ENCODE measurements around the gene FER.
"Not testable (repeated sequence)": the region's sequence is repeated elsewhere in the genome, so short reads cannot be mapped to it uniquely, and the experiment has no call there.

FER gene

GRCh38 chr5:108989761-108990392 lies 242.2 kb downstream of the FER start:
- H3K27me3 ChIP-seq (ENCODE audit: control insufficient read depth, insufficient read depth, low read length, poor library complexity, severe bottlenecking): no peaks in the 10 kb centered on the region
- no peaks in the 10 kb centered on the region for H3K4me1 ChIP-seq (ENCODE audit: control insufficient read depth, insufficient read depth, low read length)
- WGBS, 2 experiments: no CpG with 5 or more reads among the region's 1 CpG
- no peak overlapping the region for H3K27ac ChIP-seq (ENCODE audit: insufficient read depth, low read depth, low read length, poor library complexity, severe bottlenecking)
- no peaks in the 10 kb centered on the region for H3K36me3 ChIP-seq (ENCODE audit: control insufficient read depth, insufficient read depth, low read length)
- no peak overlapping the region for H3K4me3 ChIP-seq (ENCODE audit: insufficient read depth, low read depth, low read length)
- H3K9me3 ChIP-seq (ENCODE audit: control insufficient read depth, low read length): no peaks in the 10 kb centered on the region

GRCh38 chr5:108992396-108993085 lies 244.8 kb downstream of the FER start:
- WGBS, 2 experiments: 95 to 96% methylated on average over 42 to 47 of the region's 47 CpGs

GRCh38 chr5:108993440-108993839 lies 245.7 kb downstream of the FER start:
- not testable (repeated sequence) for H3K4me3 ChIP-seq (ENCODE audit: insufficient read depth, low read depth, low read length); H3K4me1 ChIP-seq (ENCODE audit: control insufficient read depth, insufficient read depth, low read length); H3K36me3 ChIP-seq (ENCODE audit: control insufficient read depth, insufficient read depth, low read length); H3K9me3 ChIP-seq (ENCODE audit: control insufficient read depth, low read length); H3K27me3 ChIP-seq (ENCODE audit: control insufficient read depth, insufficient read depth, low read length, poor library complexity, severe bottlenecking); H3K27ac ChIP-seq (ENCODE audit: insufficient read depth, low read depth, low read length, poor library complexity, severe bottlenecking)
- WGBS, 2 experiments: 93 to 98% methylated on average over 12 of the region's 12 CpGs

More at GRCh38 chr5:108992396-108993085, 244.8 kb downstream of the FER start:
- not testable (repeated sequence) for H3K4me3 ChIP-seq (ENCODE audit: insufficient read depth, low read depth, low read length); H3K36me3 ChIP-seq (ENCODE audit: control insufficient read depth, insufficient read depth, low read length); H3K27ac ChIP-seq (ENCODE audit: insufficient read depth, low read depth, low read length, poor library complexity, severe bottlenecking); H3K9me3 ChIP-seq (ENCODE audit: control insufficient read depth, low read length); H3K4me1 ChIP-seq (ENCODE audit: control insufficient read depth, insufficient read depth, low read length); H3K27me3 ChIP-seq (ENCODE audit: control insufficient read depth, insufficient read depth, low read length, poor library complexity, severe bottlenecking)

- Histone ChIP-seq H3K4me1 (ENCODE audit: control insufficient read depth, insufficient read depth, low read length) (no peaks in the 10 kb centered on the region), H3K27me3 (ENCODE audit: control insufficient read depth, insufficient read depth, low read length, poor library complexity, severe bottlenecking) (no peaks in the 10 kb centered on the region), H3K36me3 (ENCODE audit: control insufficient read depth, insufficient read depth, low read length) (no peaks in the 10 kb centered on the region), H3K4me3 (ENCODE audit: insufficient read depth, low read depth, low read length) (no peak overlapping the region), H3K27ac (ENCODE audit: insufficient read depth, low read depth, low read length, poor library complexity, severe bottlenecking) (no peak overlapping the region), H3K9me3 (ENCODE audit: control insufficient read depth, low read length) (no peaks in the 10 kb centered on the region)
- 93% methylated on average over 4 of the region's 4 CpGs for WGBS, 2 experiments
Observed at GRCh38 chr5:108997720-108998119, 250.0 kb downstream of the FER start.

- no peak overlapping the region for H3K27ac ChIP-seq (ENCODE audit: insufficient read depth, low read depth, low read length, poor library complexity, severe bottlenecking)
- no peaks in the 10 kb centered on the region for H3K9me3 ChIP-seq (ENCODE audit: control insufficient read depth, low read length)
- WGBS, 2 experiments: 92 to 96% methylated on average over 11 of the region's 11 CpGs
- H3K4me1 ChIP-seq (ENCODE audit: control insufficient read depth, insufficient read depth, low read length): no peaks in the 10 kb centered on the region
- H3K27me3 ChIP-seq (ENCODE audit: control insufficient read depth, insufficient read depth, low read length, poor library complexity, severe bottlenecking): no peaks in the 10 kb centered on the region
- H3K36me3 ChIP-seq (ENCODE audit: control insufficient read depth, insufficient read depth, low read length): no peaks in the 10 kb centered on the region
- H3K4me3 ChIP-seq (ENCODE audit: insufficient read depth, low read depth, low read length): no peak overlapping the region
Observed at GRCh38 chr5:108998216-108998615, 250.5 kb downstream of the FER start.

- no peaks in the 10 kb centered on the region for H3K4me1 ChIP-seq (ENCODE audit: control insufficient read depth, insufficient read depth, low read length)
- no peak overlapping the region for H3K4me3 ChIP-seq (ENCODE audit: insufficient read depth, low read depth, low read length)
- H3K9me3 ChIP-seq (ENCODE audit: control insufficient read depth, low read length): no peaks in the 10 kb centered on the region
- H3K27me3 ChIP-seq (ENCODE audit: control insufficient read depth, insufficient read depth, low read length, poor library complexity, severe bottlenecking): no peaks in the 10 kb centered on the region
- no peaks in the 10 kb centered on the region for H3K36me3 ChIP-seq (ENCODE audit: control insufficient read depth, insufficient read depth, low read length)
- WGBS, 2 experiments: 97 to 100% methylated on average over 1 to 3 of the region's 4 CpGs
- H3K27ac ChIP-seq (ENCODE audit: insufficient read depth, low read depth, low read length, poor library complexity, severe bottlenecking): no peak overlapping the region
Observed at GRCh38 chr5:109003928-109004327, 256.2 kb downstream of the FER start.

- WGBS, 2 experiments: 100% methylated on average over 1 to 2 of the region's 4 CpGs
- H3K27me3 ChIP-seq (ENCODE audit: control insufficient read depth, insufficient read depth, low read length, poor library complexity, severe bottlenecking): no peaks in the 10 kb centered on the region
- H3K9me3 ChIP-seq (ENCODE audit: control insufficient read depth, low read length): no peaks in the 10 kb centered on the region
- no peak overlapping the region for H3K27ac ChIP-seq (ENCODE audit: insufficient read depth, low read depth, low read length, poor library complexity, severe bottlenecking)
- no peaks in the 10 kb centered on the region for H3K4me1 ChIP-seq (ENCODE audit: control insufficient read depth, insufficient read depth, low read length)
- H3K4me3 ChIP-seq (ENCODE audit: insufficient read depth, low read depth, low read length): no peak overlapping the region
- H3K36me3 ChIP-seq (ENCODE audit: control insufficient read depth, insufficient read depth, low read length): no peaks in the 10 kb centered on the region
Observed at GRCh38 chr5:109005297-109006009, 257.8 kb downstream of the FER start.

GRCh38 chr5:109006129-109006528 lies 258.4 kb downstream of the FER start:
- H3K36me3 ChIP-seq (ENCODE audit: control insufficient read depth, insufficient read depth, low read length): no peaks in the 10 kb centered on the region
- no peak overlapping the region for H3K4me3 ChIP-seq (ENCODE audit: insufficient read depth, low read depth, low read length)
- H3K9me3 ChIP-seq (ENCODE audit: control insufficient read depth, low read length): no peaks in the 10 kb centered on the region
- no peak overlapping the region for H3K27ac ChIP-seq (ENCODE audit: insufficient read depth, low read depth, low read length, poor library complexity, severe bottlenecking)
- WGBS, 2 experiments: 89 to 91% methylated on average over 6 of the region's 6 CpGs
- no peaks in the 10 kb centered on the region for H3K4me1 ChIP-seq (ENCODE audit: control insufficient read depth, insufficient read depth, low read length)
- H3K27me3 ChIP-seq (ENCODE audit: control insufficient read depth, insufficient read depth, low read length, poor library complexity, severe bottlenecking): no peaks in the 10 kb centered on the region

- no peaks in the 10 kb centered on the region for H3K4me1 ChIP-seq (ENCODE audit: control insufficient read depth, insufficient read depth, low read length)
- no peaks in the 10 kb centered on the region for H3K9me3 ChIP-seq (ENCODE audit: control insufficient read depth, low read length)
- no peaks in the 10 kb centered on the region for H3K36me3 ChIP-seq (ENCODE audit: control insufficient read depth, insufficient read depth, low read length)
- H3K4me3 ChIP-seq (ENCODE audit: insufficient read depth, low read depth, low read length): no peak overlapping the region
- H3K27ac ChIP-seq (ENCODE audit: insufficient read depth, low read depth, low read length, poor library complexity, severe bottlenecking): no peak overlapping the region
- no CpG with 5 or more reads among the region's 1 CpG for WGBS, 2 experiments
- H3K27me3 ChIP-seq (ENCODE audit: control insufficient read depth, insufficient read depth, low read length, poor library complexity, severe bottlenecking): no peaks in the 10 kb centered on the region
Observed at GRCh38 chr5:109016300-109016699, 268.6 kb downstream of the FER start.

- Histone ChIP-seq H3K36me3 (ENCODE audit: control insufficient read depth, insufficient read depth, low read length) (no peaks in the 10 kb centered on the region), H3K9me3 (ENCODE audit: control insufficient read depth, low read length) (no peaks in the 10 kb centered on the region), H3K27ac (ENCODE audit: insufficient read depth, low read depth, low read length, poor library complexity, severe bottlenecking) (no peak overlapping the region), H3K4me1 (ENCODE audit: control insufficient read depth, insufficient read depth, low read length) (no peaks in the 10 kb centered on the region), H3K4me3 (ENCODE audit: insufficient read depth, low read depth, low read length) (no peak overlapping the region), H3K27me3 (ENCODE audit: control insufficient read depth, insufficient read depth, low read length, poor library complexity, severe bottlenecking) (no peaks in the 10 kb centered on the region)
Observed at GRCh38 chr5:109022056-109022455, 274.4 kb downstream of the FER start.
